GM18873 (cell line): ENCODE data around the gene EPS8L1.
A peak's percentile ranks its signal among the peaks of the same experiment; 100 is the strongest.
"Not testable (repeated sequence)": the region's sequence is repeated elsewhere in the genome, so short reads cannot be mapped to it uniquely, and the experiment has no call there.

Experiments used
- ATAC-seq: cut with Tn5 transposase; IDR thresholded peaks from one replicate; pipeline ENCODE4 v1.9.1; 2021; ENCODE audit warnings: mild to moderate bottlenecking, moderate library complexity, moderate number of reproducible peaks; ENCODE audit not compliant: unreplicated experiment, low FRiP score

The EPS8L1 gene

GRCh38 chr19:55048446-55048845, 27.2 kb upstream of the EPS8L1 start:
- ATAC-seq, result no peak

DNA sequence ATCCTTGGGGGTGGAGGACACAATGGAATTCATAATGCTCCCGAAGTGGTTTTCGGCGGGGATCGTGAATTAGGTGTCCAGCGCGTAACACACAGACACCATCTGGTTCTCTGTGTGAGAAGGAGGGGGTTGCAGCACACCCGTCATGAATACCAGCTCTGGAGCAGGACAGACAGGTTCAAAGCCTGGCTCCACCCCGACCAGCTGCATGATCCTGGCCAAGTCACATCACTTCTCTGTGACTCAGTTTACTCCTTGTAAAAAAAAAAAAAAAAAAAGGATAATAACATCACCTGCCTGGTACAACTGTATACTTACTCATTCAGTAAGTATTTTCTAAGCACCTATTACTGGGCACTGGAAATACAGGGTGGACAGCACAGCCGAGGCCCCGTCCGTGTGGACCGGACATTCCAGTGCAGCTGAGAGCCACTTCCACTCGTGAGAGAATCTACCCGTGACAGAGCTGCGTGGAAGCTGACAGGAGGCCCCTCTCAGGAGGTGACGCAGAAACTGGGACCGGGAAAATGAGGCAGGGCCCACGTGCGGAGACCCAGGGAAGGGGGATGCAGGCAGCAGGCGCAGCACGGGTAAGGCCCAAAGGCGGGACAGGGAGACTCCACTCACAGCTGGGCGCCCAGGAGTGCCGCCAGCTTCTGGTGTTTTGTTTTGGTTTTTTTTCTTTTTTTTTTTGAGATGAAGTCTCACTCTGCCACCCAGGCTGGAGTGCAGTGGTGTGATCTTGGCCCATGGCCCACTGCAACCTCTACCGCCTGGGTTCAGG, 24.7 kb upstream of the EPS8L1 start:
- ATAC-seq, result no peak

DNA sequence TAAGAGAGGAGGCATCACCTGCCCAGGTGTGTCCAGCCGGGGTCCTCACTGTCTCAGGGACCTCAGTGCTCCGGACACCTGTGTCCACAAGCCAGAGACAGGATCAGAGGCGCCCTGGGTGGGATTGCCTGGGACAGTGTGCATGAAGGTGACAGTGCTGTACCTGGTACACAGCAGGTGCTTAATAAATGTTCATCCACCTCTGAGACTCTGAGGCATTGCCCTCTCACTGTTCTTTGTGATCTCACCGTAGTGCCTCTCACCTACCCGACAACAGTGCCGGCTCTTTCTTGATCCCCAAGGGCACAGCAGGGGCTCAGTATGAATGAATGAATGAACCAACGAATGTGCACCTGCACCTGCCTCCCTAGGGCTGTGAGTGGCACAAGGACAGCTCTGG, 21.9 kb upstream of the EPS8L1 start:
- no peak for ATAC-seq

- ATAC-seq, result no peak
Measured at GRCh38 chr19:55056827-55057226, 18.8 kb upstream of the EPS8L1 start.

DNA sequence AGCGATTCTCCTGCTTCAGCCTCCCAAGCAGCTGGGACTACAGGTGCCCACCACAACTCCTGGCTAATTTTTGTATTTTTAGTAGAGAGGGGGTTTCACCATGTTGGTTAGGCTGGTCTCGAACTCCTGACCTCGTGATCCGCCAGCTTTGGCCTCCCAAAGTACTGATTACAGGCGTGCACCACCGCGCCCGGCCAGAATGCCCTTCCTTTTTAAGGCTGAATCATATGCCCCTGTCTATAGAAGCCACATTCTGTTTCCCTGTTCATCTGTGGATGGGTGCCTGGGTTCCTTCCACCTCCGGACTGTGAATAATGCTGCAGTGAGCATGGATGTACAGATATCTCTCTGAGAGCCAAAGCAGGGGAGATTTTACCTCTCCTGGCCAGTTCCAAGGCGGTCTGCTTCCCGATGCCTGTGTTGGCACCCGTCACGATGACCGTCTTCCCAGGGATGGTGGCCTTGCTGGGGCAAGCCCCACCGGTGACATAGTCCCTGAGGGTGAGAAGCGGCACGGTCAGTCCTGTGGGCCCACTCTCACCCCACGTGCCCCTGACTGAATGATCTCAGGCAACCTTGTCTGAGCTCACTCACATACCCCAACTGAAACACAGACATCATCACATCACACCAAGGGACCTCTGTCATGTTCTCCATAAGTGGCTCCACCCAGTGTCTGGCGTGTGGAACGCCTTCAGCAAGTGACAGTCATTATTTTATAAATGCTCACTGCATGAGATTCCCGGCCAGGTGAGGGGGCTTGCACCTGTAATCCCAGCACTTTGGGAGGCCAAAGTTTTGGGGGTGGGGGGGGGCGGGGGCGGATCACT, 16.7 kb upstream of the EPS8L1 start:
- ATAC-seq, result no peak

GRCh38 chr19:55060287-55060686, 15.4 kb upstream of the EPS8L1 start:
- not testable (repeated sequence) for ATAC-seq

DNA sequence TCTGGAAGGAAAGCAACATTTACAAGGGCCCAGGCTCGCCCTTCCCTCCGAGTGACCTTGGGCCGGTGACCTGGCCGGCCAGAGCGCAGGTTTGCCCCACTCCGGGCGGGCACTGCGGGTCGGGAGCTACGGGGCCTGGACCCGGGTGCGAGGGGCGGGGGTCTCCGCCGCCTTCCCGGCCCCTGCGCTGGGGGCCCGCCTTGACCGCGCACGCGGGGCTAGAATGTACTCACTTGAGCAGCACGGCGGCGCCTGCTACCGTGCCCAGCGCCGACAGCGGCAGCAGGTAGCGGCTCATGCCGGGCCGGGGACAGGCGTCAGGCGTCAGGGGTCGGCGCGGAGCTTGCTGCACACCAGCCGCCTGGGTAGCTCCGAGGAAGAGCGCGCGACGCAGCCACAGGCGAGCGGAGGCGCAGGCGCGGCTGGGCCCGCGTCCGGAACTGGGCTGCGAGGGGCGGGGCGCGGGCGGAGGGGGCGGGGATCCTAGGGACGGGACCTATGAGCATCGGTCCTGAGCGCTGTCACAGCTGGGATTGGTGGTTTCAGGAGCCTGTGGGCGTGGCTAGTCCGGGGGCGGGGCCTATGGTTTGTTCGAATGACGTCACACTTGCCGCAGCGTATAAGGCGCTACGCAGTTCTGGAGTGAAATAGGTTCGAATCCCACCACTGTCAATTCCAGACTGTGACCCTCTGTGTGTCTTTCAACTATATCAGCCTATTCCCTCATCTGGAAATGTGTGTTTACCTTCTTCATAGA, 12.8 kb upstream of the EPS8L1 start, which contains the start of gene RDH13:
Gene RDH13 (minus strand): TSS at position 414 of the 757 bp plus-strand sequence. CDS start 116 bp downstream, at position 298.
- ATAC-seq, result peak; percentile 64

DNA sequence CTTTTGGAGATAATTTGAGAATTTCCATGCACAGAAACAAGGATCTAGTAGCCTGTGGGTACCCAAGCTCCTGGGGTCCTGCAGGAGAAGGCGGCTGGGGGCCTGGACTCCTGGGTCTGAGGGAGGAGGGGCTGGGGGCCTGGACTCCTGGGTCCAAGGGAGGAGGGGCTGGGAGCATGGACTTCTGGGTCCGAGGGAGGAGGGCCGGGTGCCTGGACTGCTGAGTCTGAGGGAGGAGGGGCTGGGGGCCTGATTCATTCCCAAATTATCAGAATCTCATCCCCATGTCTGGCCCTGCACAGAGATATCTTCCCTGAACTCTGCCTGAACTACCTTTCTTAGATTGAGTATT, 12.2 kb upstream of the EPS8L1 start:
- ATAC-seq, result no peak

GRCh38 chr19:55065516-55065915, 10.2 kb upstream of the EPS8L1 start:
- not testable (repeated sequence) for ATAC-seq

DNA sequence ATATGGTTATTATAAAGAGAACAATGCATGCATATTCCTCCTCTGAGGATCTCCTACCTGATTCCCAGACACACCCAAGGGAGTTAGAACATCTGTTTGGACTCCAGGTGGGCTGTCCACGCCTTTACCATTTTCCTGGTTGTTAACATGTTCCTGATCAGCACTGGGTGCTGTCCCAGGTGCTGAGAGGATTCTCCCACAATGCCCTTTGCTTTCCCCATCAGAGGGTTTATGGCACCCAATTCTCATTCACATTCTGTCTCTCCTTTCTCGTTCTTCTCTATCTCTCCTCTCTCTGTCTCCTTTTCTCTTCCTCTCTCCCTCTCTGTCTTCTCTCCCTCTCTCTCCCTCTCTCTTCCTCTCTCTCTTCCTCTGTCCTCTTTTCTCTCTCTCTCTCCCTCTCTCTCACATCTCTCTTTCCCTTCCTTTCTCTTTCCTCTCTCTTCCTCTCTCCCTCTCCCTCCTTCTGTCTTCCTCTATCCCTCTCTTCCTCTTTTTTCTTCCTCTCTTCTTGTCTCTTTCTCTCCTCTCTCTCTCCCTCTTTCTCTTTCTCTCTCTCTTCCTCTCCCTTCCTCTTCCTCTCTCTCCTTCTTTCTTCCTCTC, 9.5 kb upstream of the EPS8L1 start:
- no peak for ATAC-seq

DNA sequence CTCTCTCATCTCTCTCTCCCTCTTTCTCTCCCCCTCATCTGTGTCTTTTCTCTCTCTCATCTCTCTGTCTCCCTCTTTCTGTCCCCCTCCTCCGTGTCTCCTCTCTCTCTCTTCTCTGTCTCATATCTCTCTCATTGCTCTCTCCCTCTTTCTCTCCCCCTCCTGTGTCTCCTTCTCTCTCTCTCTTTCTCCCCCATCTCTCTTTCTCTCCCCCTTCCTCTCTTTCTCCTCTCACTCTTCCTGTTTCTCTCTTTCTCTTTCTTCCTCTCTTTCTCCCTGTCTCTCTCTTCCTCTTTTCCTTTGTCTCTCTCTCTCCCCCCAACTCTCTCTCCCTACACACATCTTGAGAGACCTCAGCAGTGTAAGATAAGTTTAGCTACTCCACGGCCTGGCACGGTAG, 7.8 kb upstream of the EPS8L1 start:
- no peak for ATAC-seq

- no peak for ATAC-seq
Measured at GRCh38 chr19:55068950-55069864, 6.5 kb upstream of the EPS8L1 start.

GRCh38 chr19:55069865-55070197, 5.8 kb upstream of the EPS8L1 start:
- no peak for ATAC-seq

DNA sequence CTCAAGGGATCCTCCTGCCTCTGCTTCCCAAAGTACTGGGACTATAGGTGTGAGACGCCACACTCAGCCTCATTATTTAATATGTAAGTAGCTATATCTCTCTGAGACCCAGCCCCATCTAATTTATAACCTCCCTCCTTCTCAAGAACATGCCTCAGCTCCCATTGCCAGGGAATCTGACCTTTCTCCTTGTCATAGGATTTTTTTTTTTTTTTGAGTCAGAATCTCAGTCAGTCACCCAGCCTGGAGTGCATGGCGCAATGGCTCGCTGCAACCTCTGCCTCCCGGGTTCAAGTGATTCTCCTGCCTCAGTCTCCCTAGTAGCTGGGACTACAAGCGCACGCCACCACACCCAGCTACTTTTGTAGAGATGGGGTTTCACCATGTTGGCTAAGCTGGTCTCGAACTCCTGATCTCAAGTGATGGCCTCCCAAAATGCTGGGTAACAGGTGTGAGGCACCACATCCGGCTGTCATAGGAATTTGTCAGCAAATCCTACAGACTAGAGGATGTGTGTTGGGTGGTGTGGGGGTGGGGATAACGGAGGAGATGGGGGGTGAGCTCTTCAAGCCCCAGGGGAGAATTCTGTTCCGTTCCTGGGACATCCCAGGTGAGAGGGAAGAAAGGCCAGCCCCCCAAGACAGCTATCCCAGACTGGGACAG, 5.1 kb upstream of the EPS8L1 start:
- ATAC-seq, result no peak

GRCh38 chr19:55071129-55071502, 4.6 kb upstream of the EPS8L1 start:
- ATAC-seq, result no peak

DNA sequence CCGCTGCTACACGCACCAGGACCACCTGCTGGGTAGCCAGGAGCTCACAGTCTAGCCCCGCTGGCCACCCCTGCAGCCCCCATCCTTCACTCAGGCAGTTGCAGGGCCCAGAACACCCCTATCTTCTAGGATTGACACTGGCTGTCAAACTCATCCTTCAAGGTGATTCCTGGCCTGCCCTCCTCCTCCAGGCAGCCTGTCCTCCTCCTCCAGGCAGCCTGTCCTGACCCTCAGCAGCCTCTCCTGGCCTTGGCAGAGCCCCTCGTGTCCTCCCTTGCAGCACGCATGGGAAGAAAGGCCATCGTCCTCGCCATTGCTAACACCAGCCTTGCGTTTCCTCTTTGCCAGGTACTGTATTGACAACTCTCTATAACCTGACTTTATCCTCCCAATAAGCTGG, 3.8 kb upstream of the EPS8L1 start:
- no peak for ATAC-seq

DNA sequence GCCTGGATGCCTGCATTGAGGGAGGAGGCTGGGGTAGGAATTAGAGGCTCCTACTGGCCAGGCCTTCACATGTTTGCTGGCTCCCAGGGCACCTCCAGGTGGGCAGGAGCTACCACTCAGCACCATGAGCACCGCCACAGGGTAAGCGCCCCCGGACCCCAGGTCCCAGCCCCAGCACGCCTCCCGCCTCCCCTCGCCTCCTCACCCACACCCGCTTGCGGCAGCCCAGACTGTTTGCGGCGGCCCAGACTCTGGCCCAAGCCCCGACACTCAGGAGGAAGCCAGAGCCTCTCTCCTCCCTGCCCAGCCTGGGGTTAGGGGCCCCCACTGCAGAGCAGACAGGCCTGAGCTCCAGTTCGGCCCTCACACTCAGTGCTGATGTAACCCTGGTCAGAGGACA, 652 bp downstream of the EPS8L1 start:
- no peak for ATAC-seq

DNA sequence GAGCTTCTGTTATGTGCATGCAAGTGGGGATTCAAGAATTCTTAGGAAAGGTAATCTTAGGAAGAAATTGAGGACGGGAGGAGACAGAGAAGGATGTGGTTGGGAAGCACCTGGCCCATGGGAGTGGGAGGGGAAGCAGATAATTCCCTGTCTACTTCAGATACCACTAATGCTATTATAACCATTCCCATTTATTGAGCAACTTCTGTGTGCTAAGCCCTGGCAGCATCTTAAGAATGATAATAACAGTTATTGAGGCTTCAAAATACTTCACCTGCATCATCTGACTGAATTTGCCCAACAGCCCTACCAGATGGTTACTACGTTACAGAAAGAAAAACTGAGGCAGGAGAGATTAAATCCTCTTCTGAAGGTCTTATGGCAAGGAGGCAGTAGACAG, 1.4 kb downstream of the EPS8L1 start:
- no peak for ATAC-seq

DNA sequence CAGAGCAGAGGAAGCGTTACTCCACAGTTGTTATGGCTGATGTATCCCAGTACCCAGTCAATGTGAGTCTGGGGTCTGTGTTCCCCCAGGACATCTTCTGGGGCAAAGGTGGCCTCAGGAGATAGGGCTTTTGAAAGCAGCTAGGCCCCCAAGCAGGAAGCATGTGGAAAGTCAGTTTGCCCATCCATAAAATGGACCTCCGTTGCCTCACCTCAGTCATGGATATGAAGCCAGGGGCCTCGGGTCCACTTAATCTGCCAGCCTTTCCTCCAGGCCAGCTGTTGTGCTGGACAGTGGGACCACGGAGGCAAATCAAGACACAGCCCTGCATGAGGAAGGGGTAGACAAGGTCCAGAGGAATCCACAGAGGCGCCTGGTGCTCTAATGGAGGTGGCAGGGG, 3.3 kb downstream of the EPS8L1 start:
- no peak for ATAC-seq
